Raji (cell line): ENCODE data around the gene SENP5.
A peak's percentile ranks its signal among the peaks of the same experiment; 100 is the strongest.

Source experiments
- POLR2A ChIP-seq: IDR thresholded peaks from 2 replicates; pipeline ENCODE4 v1.6.1; 2011; ENCODE audit warnings: low read depth, low read length, control low read depth; ENCODE audit not compliant: insufficient read depth

The SENP5 gene

GRCh38 chr3:196867507-196868296 is at the start of gene SENP5:
Gene SENP5, plus strand, starts transcription at chr3:196867920. Its CDS starts 17,262 bp downstream, at chr3:196885182.
- TF ChIP-seq POLR2A: peak; percentile 97

DNA sequence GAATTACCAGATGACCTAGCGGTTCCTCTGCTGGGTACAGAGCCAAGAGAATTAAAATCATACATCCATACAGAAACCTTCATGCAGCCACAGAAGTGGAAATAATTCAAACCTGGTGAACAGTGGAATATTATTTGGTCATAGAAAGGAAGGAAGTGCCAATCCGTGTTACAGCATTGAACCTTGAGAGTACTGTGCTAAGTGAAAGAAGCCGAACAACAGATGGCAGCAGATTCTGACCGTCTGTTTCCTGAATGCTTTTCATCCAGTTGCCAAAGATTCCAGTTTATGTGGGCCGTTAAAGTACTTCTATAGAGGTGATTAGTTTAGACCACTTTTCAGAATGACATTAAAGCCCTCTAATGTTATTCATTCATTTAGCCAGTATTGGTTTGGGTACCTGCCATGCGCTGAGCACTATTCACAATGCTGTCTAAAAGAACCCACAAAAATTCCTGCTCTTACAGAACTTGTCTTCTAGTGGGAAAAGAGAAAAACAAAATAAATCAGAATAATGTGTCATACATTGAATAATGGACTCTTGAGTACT is 45.8 kb upstream of the SENP5 start:
- no peak for TF ChIP-seq POLR2A

GRCh38 chr3:196835086-196835485 is 32.6 kb upstream of the SENP5 start:
- no peak for TF ChIP-seq POLR2A

DNA sequence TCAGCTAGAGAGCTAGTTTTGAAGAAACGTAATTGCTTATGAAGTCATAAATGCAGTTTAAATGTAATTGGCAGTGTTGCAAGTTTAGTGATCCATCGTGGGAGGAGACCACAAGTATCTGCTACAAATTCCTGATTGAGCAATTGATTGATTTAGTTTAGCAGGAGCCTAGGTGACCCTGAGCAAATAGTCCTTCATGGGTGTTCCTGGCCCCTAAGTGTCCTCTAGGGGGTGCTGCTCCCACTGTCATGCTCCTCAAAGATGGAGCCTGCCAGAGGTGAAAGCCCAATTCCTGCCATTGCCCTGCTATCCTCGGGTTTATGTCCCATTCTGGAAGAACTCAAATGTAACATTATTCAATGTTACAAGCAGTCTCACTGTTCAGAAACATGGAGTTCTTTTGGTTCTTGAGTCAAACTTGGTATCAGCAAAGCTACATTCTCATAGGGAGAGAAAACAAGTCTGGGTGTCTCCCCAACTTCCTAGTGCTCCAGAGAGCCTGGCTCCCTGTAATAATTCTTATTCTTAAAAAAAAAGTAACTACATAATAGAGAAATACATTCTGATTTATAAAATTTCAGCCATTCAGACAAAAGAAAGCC is 29.8 kb upstream of the SENP5 start:
- TF ChIP-seq POLR2A: no peak

DNA sequence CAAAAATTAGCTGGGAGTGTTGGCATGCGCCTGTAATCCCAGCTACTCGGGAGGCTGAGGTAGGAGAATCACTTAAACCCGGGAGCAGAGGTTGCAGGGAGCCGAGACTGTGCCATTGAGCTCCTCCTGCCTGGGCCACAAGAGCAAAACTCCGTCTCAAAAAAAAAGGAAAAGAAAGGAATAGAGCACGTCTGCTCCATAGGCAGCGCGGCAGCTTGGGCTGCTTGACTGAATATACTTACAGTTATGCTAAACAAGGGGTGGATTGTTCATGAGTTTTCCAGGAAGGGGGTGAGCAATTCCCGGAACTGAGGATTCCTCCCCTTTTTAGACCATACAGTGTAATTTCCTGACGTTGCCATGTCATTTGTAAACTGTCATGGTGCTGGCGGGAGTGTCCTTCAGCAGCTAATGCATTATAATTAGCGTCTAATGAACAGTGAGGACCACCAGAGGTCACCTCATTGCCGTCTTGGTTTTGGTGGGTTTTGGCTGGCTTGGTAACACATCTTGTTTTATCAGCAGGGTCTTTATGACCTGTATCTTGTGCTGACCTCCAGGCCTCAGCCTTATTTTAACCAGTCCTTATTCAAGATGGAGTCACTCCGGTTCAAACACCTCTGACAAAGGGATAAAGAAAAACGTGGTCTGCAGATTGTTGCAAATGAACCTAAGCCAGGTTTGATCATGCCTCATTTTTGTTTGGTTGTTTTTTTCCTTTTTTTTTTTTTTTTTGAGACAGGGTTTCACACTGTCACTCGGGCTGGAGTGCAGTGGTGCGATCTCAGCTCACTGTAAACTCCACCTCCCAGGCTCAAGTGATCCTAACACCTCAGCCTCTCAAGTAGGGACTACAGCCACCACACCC is 24.9 kb upstream of the SENP5 start:
- no peak for TF ChIP-seq POLR2A

DNA sequence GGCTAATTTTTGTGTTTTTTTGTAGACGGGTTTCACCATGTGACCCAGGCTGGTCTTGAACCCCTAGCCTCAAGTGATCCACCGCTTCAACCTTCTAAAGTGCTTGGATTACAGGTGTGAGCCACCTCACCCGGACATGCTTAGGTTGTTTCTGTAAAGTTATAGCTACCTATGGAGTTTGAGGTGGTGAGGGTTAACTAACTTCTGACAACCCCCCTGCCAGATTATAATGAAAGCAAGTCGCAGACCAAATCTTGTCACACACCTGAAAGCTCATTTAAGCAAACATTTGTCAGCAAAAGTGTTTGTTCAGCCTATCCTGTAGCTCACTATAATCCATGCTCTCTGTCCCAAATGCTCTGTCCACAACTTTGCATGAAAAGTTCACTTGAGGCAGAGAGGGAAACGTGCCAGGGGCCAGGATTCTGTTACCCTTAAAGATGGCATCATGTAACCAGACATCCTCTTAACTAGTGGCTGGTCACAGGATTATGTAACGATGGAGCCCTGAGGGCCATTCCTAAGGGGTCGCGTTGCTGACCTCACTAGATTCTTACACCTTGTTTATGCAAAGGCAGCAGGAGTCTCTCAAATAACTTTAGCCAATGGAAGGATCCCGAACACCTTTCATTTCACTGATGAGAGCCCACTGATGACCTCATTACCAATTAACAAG is 24.1 kb upstream of the SENP5 start:
- no peak for TF ChIP-seq POLR2A

GRCh38 chr3:196849180-196849741 is 18.5 kb upstream of the SENP5 start:
- no peak for TF ChIP-seq POLR2A

DNA sequence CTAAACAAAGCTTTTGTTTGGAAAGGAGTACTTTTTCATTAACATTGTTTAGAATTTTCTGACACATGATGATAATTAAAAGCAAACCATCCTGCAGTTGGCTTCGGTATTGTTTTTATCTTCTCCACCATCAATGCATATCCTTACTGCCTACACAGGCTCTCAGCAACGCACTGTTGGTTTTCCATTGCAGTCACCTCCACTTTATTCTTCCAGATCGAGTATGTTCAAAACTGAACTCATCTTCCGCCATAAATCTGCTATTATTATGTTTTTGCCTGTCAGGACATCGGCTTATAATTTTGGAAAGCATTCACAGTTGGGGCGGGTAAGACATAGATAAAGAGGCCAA is 589 bp upstream of the SENP5 start:
- no peak for TF ChIP-seq POLR2A

DNA sequence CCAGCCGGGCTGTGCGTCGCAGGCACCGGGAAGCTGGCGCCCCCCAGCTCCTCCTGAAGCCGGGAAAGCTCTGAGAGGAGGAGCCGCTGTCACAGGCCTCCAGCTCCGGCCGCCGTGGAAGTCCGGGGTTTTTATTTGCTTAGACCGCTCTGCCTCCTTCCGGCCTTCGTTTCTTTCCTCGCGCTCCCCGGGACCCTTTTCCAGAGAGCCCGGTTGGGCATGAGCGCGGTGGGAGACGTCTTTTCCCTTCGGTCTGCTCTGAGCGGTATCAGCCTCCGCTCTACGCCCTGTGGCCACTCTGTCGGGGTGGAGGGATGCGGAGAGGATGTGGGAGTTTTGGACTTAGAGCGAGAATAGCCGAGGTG is 559 bp downstream of the SENP5 start:
- TF ChIP-seq POLR2A: no peak

DNA sequence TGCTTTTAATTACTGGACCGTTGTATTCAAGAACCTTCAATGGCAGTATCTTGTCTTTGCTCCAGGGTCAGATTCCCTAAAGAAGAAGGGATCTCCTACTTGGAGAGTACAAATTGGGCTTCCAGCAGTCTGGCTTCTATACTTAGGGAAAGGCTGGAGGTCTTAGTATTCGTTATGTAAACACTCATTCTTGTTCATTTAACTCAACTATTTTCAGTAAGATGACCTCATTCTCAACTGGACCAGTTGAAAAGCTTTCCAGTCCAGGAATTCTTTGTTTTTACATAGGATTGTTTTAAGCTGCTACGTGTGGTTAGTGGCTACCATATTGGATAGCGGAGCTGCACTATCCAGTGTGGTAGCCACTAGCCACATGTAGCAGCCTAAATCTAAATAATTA is 4.6 kb downstream of the SENP5 start:
- TF ChIP-seq POLR2A: no peak

- no peak for TF ChIP-seq POLR2A
These were observed 7.5 kb downstream of the SENP5 start for GRCh38 chr3:196875258-196875657.

DNA sequence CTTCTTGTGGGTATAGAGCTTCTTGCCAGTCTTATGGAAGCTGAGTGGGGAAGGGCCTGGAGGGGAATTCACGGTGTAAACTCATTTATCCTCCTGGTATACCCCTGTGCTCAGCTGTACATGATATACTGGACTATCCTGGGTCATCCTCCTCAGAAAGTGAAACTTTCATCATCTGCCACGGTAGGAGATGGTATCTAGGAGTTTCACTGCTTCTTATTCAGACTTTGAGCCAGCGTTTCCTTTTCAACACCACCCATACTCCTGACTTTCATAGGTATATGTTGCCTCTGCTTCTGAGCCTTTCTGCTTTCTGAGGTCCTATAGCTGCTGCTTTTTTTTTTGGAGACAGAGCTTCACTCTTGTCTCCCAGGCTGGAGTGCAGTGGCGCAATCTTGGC is 15.6 kb downstream of the SENP5 start:
- TF ChIP-seq POLR2A: no peak

- no peak for TF ChIP-seq POLR2A
These were observed 18.4 kb downstream of the SENP5 start for GRCh38 chr3:196886144-196886543.

DNA sequence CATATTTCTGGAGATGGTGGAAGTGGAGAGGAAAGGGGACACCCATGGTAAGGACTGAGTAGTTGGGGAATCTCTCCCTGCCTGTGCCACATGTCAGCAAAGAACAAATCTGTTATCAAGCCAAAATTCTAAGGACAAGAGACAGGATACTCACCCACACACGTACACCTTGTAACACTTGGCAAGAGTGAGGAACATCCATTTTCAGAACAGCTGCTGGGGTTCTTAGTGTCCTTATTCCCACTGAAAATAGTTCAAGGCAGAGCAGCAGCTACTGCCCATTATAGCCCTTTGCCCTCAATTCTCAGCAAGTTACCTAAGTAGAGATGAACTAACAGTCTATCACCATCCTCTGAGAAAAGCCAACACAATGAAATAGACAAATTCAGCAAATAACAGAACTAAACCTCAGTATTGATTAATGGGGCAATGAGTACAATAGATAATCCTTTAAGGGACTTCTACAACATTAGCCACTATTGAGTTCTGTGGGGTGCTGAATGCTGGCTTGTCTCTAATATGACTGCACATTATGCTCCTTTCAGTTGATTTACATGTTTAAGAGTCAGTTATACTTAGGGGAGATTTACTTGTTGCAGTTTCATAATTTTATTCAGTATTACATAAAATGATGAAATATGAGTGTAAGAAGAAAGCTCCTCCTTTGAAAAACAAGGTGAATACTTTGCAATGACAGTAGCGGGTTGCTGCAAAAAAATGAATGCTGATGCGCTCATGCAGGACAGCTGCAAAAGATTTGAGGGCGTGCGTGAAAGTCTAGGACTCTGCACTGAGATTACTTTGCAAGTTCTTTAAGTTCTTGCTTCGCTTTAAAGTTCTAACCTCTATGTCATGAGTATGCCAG is 22.4 kb downstream of the SENP5 start:
- no peak for TF ChIP-seq POLR2A
